ENCODE results near the gene DSCAM. TPM values are rescaled to one million over a fixed set of nuclear protein-coding genes. Genes with fewer than 3 reads are reported as not detected.

Gene DSCAM
- total RNA-seq, 1 experiment from 2014 or later, result 0.13 TPM

DNA sequence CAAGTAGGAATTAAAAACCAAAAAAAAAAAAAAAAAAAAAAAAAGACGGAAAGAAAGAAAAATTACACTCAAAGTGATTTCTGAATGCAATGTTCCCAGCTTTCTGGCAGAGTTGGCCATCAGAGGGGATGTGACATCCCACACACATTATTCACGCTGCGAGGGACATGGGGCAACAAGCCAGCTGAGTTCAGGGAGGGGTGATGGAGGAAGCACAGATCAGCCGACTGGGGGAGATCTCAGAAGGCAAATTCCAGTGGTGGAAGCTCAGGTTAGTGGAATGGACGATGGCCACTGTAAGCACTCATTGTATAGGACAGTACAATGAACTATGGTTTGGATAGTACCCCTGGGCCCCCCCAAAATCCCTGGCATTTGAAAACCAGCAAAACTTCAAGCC lies 667.8 kb downstream of the DSCAM start (continued):
- TF ChIP-seq ZNF425 (CRISPR knock-in tag; conservative IDR thresholded peaks at IDR 0.05) (no peak), ZBTB43 (CRISPR knock-in tag; IDR thresholded peaks at IDR 0.05) (no peak), ZNF512 (CRISPR knock-in tag; IDR thresholded peaks at IDR 0.05; ENCODE audit: borderline replicate concordance) (no peak), TCF7 (CRISPR knock-in tag; IDR thresholded peaks at IDR 0.05; ENCODE audit: low read depth) (no peak), FOXP1 (CRISPR knock-in tag; IDR thresholded peaks at IDR 0.05; ENCODE audit: borderline replicate concordance) (no peak), ZNF416 (CRISPR knock-in tag; IDR thresholded peaks at IDR 0.05) (no peak), ZNF219 (CRISPR knock-in tag; IDR thresholded peaks at IDR 0.05; ENCODE audit: borderline replicate concordance) (no peak), RELA (CRISPR knock-in tag; IDR thresholded peaks at IDR 0.05; ENCODE audit: borderline replicate concordance) (no peak), NR2C2 (CRISPR knock-in tag; IDR thresholded peaks at IDR 0.05) (no peak), ZNF232 (CRISPR knock-in tag; IDR thresholded peaks at IDR 0.05) (no peak)
- TF ChIP-seq, protein P1, sequence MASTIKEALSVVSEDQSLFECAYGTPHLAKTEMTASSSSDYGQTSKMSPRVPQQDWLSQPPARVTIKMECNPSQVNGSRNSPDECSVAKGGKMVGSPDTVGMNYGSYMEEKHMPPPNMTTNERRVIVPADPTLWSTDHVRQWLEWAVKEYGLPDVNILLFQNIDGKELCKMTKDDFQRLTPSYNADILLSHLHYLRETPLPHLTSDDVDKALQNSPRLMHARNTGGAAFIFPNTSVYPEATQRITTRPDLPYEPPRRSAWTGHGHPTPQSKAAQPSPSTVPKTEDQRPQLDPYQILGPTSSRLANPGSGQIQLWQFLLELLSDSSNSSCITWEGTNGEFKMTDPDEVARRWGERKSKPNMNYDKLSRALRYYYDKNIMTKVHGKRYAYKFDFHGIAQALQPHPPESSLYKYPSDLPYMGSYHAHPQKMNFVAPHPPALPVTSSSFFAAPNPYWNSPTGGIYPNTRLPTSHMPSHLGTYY (CRISPR knock-in tag; IDR thresholded peaks at IDR 0.05), result no peak

DNA sequence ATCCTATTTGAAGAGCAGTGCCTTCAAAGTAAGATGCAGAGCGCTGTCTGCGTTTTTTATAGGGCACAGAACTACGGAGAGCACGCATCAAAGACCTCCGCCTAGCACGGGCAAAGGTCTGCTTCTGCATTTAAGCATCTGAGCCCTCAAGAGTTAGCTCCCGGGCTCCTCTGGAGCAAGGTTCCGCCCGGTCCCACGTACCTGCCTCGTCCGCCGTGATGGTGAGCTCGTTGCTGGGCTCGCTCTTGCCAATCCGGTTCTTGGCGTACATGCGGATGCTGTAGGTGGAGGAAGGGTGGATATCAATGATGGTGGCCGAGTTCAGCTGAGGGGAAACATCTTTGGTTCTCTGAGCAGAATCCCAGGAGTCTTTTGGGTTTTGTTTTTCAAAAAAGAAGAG lies 668.2 kb downstream of the DSCAM start:
- DNase-seq (ENCODE audit: low spot score) (no peak), ATAC-seq (no peak)
- peaks cover 10% of the 10 kb centered on the region for H3K27me3 Mint-ChIP-seq (ENCODE audit: low read depth)
- no peak overlapping the region for H3K27ac Mint-ChIP-seq
- peaks cover 9% of the 10 kb centered on the region for H3K36me3 Mint-ChIP-seq
- H3K9me3 Mint-ChIP-seq, result peaks cover 29% of the 10 kb centered on the region
- POLR2A ChIA-PET, result no interaction called here
- H3K4me1 Mint-ChIP-seq, result peaks cover 4% of the 10 kb centered on the region
- no peak for TF ChIP-seq EMX1 (CRISPR knock-in tag; IDR thresholded peaks at IDR 0.05)
- TF ChIP-seq, protein P2, sequence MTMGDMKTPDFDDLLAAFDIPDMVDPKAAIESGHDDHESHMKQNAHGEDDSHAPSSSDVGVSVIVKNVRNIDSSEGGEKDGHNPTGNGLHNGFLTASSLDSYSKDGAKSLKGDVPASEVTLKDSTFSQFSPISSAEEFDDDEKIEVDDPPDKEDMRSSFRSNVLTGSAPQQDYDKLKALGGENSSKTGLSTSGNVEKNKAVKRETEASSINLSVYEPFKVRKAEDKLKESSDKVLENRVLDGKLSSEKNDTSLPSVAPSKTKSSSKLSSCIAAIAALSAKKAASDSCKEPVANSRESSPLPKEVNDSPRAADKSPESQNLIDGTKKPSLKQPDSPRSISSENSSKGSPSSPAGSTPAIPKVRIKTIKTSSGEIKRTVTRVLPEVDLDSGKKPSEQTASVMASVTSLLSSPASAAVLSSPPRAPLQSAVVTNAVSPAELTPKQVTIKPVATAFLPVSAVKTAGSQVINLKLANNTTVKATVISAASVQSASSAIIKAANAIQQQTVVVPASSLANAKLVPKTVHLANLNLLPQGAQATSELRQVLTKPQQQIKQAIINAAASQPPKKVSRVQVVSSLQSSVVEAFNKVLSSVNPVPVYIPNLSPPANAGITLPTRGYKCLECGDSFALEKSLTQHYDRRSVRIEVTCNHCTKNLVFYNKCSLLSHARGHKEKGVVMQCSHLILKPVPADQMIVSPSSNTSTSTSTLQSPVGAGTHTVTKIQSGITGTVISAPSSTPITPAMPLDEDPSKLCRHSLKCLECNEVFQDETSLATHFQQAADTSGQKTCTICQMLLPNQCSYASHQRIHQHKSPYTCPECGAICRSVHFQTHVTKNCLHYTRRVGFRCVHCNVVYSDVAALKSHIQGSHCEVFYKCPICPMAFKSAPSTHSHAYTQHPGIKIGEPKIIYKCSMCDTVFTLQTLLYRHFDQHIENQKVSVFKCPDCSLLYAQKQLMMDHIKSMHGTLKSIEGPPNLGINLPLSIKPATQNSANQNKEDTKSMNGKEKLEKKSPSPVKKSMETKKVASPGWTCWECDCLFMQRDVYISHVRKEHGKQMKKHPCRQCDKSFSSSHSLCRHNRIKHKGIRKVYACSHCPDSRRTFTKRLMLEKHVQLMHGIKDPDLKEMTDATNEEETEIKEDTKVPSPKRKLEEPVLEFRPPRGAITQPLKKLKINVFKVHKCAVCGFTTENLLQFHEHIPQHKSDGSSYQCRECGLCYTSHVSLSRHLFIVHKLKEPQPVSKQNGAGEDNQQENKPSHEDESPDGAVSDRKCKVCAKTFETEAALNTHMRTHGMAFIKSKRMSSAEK (CRISPR knock-in tag; IDR thresholded peaks at IDR 0.05; ENCODE audit: borderline replicate concordance), result no peak
- no peak for TF ChIP-seq RELA (CRISPR knock-in tag; IDR thresholded peaks at IDR 0.05; ENCODE audit: borderline replicate concordance)
- no peak for TF ChIP-seq SMAD4 (CRISPR knock-in tag; IDR thresholded peaks at IDR 0.05)
- TF ChIP-seq, protein P3, sequence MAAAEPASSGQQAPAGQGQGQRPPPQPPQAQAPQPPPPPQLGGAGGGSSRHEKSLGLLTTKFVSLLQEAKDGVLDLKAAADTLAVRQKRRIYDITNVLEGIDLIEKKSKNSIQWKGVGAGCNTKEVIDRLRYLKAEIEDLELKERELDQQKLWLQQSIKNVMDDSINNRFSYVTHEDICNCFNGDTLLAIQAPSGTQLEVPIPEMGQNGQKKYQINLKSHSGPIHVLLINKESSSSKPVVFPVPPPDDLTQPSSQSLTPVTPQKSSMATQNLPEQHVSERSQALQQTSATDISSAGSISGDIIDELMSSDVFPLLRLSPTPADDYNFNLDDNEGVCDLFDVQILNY (CRISPR knock-in tag; IDR thresholded peaks at IDR 0.05), result no peak
- TF ChIP-seq SOX15 (CRISPR knock-in tag; IDR thresholded peaks at IDR 0.05), result no peak
- TF ChIP-seq ETV6 (CRISPR knock-in tag; IDR thresholded peaks at IDR 0.05), result no peak
- no peak for TF ChIP-seq ATF2 (CRISPR knock-in tag; IDR thresholded peaks at IDR 0.05; ENCODE audit: borderline replicate concordance, low read depth)
- TF ChIP-seq MLX (CRISPR knock-in tag; IDR thresholded peaks at IDR 0.05), result no peak
- TF ChIP-seq CDX4 (CRISPR knock-in tag; IDR thresholded peaks at IDR 0.05; ENCODE audit: borderline replicate concordance), result no peak
- TF ChIP-seq ZNF416 (CRISPR knock-in tag; IDR thresholded peaks at IDR 0.05), result no peak
- H3K4me3 Mint-ChIP-seq, result no peak overlapping the region
- CTCF ChIA-PET, result no interaction called here
